Eye (tissue), 1 donor: Measurements from ENCODE around the gene ANKRD30A.
"Not testable (repeated sequence)": the region's sequence is repeated elsewhere in the genome, so short reads cannot be mapped to it uniquely, and the experiment has no call there.

Experiments used
- DNase-seq: peaks from one replicate; pipeline ENCODE4 v3.0.0-alpha.2; 2015

Gene ANKRD30A

GRCh38 chr10:37269554-37270256 lies 144.3 kb downstream of the ANKRD30A start:
- no peak for DNase-seq

DNA sequence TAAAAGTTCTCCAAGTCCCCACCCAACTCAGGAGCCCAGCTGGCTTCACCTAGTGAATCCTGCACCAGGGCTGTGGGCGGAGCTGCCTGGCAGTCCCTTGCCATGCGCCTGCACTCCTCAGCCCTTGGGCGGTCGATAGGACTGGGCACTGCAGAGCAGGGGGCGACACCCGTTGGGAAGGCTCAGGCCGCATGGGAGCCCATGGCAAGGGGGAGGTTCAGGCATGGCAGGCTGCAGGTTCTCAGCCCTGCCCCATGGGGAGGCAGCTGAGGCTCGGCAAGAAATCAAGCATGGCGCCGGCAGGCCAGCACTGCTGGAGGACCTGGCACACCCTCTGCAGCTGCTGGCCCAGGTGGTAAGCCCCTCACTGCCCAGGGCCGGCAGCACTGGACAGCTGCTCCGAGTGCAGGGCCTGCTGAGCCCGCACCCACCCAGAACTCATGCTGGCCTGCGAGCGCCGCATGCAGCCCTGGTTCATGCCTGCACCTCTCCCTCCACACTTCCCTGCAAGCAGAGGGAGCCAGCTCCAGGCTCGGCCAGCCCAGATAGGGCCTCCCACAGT lies 149.9 kb downstream of the ANKRD30A start:
- DNase-seq: no peak

DNA sequence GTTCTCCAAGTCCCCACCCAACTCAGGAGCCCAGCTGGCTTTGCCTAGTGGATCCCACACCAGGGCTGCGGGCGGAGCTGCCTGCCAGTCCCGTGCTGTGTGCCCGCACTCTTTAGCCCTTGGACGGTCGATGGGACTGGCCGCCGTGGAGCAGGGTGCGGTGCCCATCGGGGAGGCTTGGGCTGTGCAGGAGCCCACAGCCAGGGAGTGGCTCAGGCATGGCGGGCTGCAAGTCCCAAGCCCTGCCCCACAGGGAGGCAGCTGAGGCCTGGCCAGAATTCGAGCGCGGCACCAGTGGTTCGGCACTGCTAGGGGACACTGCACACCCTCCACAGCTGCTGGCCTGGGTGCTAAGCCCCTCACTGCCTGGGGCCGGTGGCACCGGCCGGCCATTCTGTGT lies 159.7 kb downstream of the ANKRD30A start:
- DNase-seq: no peak

DNA sequence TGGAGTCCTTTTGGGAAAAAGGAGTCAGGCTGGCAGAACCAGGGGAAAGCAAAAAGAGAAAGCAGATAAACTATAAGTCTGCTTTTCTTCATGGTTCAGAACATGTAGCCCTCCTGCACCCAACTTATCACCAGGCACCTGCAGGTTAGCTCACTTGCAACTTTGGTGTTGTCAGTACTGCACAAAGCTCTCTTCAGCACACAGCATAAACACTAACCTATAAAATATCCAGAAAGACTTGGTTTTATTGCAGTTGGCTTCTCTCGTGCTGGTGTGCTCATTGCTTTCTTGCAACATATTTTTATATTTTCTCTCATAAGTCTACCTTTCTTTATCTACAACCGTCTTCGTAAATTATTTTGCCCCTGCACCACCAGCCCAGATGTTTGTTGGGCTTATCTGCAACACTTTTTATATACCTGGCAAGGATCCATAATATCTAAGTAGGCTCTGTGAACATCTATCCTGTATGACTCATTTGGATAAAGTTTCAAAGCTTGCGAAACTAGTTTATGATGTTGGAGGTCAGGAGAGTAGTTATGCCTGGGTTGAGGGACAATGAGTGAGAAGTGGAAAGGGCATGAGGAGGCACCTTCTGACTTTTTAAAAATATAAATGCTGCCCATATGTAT lies 164.6 kb downstream of the ANKRD30A start:
- no peak for DNase-seq

DNA sequence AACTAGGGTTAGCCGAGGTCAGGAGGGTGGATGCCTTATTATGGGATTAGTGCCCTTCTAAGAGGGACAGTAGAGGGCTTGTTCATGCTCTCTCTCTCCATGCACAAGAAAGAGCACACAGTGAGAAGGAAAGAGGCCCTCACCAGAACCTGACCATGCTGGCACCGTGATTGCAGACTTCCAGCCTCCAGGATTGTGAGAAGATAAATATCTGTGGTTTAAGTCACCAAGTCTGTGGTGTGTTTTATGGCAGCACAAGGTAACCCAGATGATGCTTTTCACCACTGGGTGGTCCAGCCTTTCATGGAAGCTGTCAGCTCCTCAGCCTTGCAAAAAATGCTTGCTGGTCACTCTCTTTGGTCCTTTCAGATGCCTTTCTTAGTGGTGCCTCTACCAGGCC lies 175.9 kb downstream of the ANKRD30A start:
- no peak for DNase-seq

DNA sequence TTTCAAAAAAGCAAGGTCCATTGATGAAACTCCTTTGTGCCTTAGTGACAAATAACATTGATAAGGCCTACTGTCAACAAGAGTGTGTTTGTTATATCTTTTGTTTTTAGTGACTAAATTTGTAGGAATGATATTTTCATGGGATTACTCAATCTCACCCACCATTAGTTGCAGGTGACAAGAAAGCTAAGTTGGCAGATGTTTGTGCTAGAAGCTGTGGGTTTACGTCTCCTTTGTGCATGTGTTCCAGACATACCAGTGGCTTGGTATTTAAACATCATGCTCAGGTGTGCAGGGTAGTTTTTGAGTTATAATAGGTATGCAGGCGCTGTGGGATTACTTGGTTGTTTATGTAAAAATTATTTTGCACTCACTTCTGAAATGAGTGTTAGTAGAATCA lies 178.6 kb downstream of the ANKRD30A start:
- no peak for DNase-seq

- no peak for DNase-seq
Measured at GRCh38 chr10:37314350-37314749, 189.0 kb downstream of the ANKRD30A start.

- no peak for DNase-seq
Measured at GRCh38 chr10:37314862-37315261, 189.5 kb downstream of the ANKRD30A start.

- DNase-seq: no peak
Measured at GRCh38 chr10:37344413-37344812, 219.0 kb downstream of the ANKRD30A start.

DNA sequence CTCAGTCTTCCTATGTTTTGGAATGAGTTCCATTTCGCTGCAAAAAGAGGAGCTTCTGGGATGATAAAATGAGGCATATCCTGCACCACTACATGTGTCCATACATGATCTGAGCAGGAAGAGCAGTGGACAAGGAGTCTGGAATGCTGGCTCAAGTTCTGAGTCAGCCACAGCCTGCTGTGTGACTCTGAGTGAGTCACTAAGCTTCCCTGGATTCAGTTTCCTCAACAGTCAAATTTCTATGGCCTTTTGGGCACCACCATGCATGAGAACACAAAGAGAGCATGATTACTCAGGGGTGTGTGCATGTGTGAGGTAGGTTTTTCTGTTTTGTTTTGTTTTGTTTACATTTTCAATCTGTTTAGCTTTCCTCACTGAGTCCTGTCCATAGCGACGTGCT lies 254.6 kb downstream of the ANKRD30A start:
- no peak for DNase-seq

DNA sequence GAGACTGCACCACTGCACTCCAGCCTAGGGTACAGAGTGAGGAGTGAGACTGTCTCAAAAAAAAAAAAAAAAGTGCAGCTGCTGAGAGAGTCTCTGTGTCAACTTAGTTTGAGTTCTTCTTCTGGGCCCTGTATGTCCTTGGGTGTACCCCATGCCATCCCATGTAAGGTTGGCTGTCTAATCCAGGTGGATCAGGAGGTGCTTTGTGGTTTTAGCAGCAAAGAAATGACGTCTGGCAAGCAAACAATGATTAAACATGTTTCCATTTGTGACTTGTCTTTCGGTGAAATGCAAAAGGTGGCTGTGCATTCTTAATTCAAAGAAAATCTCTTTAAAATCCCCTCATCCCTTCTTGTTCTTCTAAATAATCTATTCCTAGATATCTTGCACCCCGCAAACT lies 255.9 kb downstream of the ANKRD30A start:
- no peak for DNase-seq

- no peak for DNase-seq
Measured at GRCh38 chr10:37384923-37385322, 259.5 kb downstream of the ANKRD30A start.

- no peak for DNase-seq
Measured at GRCh38 chr10:37390926-37391325, 265.5 kb downstream of the ANKRD30A start.

- DNase-seq: not testable (repeated sequence)
Measured at GRCh38 chr10:37400774-37401173, 275.4 kb downstream of the ANKRD30A start.

DNA sequence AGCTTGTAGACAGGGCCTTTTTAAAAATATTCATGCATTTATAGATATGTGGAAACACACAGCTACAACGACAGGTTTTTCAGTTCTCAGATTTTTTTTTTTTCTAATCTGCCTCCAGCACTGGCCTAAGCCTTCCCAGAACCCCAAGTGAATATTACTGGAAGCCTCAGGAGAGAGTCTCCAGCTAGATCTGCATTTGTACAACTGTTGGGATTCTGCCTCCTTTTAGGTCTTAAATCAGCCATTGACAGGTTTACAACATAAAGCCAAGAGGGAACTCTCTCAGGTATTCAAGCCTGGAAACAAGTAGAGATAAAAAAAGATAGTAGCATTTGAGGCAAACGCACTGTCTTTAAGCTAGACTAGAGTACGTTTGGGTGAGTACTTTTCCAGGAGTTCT lies 275.8 kb downstream of the ANKRD30A start:
- DNase-seq: no peak

DNA sequence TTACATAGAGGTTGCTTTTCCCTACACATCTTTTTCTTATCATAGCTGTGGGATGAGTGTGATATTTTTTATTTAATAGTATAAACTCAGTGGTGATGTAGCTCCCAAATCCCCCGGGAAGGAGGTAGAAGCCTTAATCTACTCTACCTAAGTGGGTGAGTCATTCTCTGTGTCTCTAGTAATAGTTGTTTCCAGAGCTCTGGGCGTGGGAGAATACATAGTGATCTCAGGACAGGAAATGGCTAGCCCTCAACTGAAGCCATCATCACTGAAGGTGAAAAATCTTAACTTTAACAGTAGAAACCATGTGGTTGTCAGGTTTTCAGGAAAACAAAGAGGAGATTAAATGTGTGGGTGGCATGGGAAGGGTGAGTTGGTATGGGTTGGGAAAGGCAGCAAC lies 278.4 kb downstream of the ANKRD30A start:
- no peak for DNase-seq
